ENCODE data around the gene METTL13. TPM values are rescaled to one million over a fixed set of nuclear protein-coding genes. Genes with fewer than 3 reads are reported as not detected.

Gene METTL13
- total and polyA plus RNA-seq, 9 of the 15 experiments (the other 6 are each of a cell fraction or from before 2014, with no cell fraction given) = 18.9 to 78.9 (median 54.9) TPM

GRCh38 chr1:171781176-171781875, at the start of gene METTL13 (continued):
- TF ChIP-seq, protein P1, sequence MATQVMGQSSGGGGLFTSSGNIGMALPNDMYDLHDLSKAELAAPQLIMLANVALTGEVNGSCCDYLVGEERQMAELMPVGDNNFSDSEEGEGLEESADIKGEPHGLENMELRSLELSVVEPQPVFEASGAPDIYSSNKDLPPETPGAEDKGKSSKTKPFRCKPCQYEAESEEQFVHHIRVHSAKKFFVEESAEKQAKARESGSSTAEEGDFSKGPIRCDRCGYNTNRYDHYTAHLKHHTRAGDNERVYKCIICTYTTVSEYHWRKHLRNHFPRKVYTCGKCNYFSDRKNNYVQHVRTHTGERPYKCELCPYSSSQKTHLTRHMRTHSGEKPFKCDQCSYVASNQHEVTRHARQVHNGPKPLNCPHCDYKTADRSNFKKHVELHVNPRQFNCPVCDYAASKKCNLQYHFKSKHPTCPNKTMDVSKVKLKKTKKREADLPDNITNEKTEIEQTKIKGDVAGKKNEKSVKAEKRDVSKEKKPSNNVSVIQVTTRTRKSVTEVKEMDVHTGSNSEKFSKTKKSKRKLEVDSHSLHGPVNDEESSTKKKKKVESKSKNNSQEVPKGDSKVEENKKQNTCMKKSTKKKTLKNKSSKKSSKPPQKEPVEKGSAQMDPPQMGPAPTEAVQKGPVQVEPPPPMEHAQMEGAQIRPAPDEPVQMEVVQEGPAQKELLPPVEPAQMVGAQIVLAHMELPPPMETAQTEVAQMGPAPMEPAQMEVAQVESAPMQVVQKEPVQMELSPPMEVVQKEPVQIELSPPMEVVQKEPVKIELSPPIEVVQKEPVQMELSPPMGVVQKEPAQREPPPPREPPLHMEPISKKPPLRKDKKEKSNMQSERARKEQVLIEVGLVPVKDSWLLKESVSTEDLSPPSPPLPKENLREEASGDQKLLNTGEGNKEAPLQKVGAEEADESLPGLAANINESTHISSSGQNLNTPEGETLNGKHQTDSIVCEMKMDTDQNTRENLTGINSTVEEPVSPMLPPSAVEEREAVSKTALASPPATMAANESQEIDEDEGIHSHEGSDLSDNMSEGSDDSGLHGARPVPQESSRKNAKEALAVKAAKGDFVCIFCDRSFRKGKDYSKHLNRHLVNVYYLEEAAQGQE (IDR thresholded peaks at IDR 0.05; ENCODE audit: borderline replicate concordance) = peak; percentile 32; the same call in 1 of the 2 replicates
- TF ChIP-seq, protein P1 (CRISPR knock-in tag; IDR thresholded peaks at IDR 0.05; ENCODE audit: low read depth) = 0 out of 2 replicates have a peak, but pooled peaks have one; percentile 52
- TF ChIP-seq POLR2AphosphoS5 (IDR thresholded peaks at IDR 0.05; ENCODE audit: control insufficient read depth, insufficient read depth, low read depth, low read length) (peak; percentile 75), GATAD2A (IDR thresholded peaks at IDR 0.05) (no peak), MYNN (IDR thresholded peaks at IDR 0.05) (no peak), MYNN (CRISPR knock-in tag; IDR thresholded peaks at IDR 0.05) (no peak), SAFB (IDR thresholded peaks at IDR 0.05; ENCODE audit: borderline replicate concordance, low read depth, low read length) (no peak), CBFA2T3 (IDR thresholded peaks at IDR 0.05) (no peak), THAP7 (CRISPR knock-in tag; IDR thresholded peaks at IDR 0.05) (peak; percentile 95), HES1 (IDR thresholded peaks at IDR 0.05; ENCODE audit: low read depth) (no peak), KDM1A (IDR thresholded peaks at IDR 0.05) (no peak), ELF4 (CRISPR knock-in tag; IDR thresholded peaks at IDR 0.05) (peak; percentile 86), MTF1 (CRISPR knock-in tag; IDR thresholded peaks at IDR 0.05; ENCODE audit: borderline replicate concordance) (no peak), ZNF239 (CRISPR knock-in tag; IDR thresholded peaks at IDR 0.05) (no peak)
- TF ChIP-seq, protein P2, sequence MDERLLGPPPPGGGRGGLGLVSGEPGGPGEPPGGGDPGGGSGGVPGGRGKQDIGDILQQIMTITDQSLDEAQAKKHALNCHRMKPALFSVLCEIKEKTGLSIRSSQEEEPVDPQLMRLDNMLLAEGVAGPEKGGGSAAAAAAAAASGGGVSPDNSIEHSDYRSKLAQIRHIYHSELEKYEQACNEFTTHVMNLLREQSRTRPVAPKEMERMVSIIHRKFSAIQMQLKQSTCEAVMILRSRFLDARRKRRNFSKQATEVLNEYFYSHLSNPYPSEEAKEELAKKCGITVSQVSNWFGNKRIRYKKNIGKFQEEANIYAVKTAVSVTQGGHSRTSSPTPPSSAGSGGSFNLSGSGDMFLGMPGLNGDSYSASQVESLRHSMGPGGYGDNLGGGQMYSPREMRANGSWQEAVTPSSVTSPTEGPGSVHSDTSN (CRISPR knock-in tag; IDR thresholded peaks at IDR 0.05; ENCODE audit: low read depth) = no peak
- TF ChIP-seq, protein P2 (tag; conservative IDR thresholded peaks at IDR 0.05; ENCODE audit: low read depth) = no peak
